Measurements from ENCODE around the gene NPTX1.

Gene NPTX1

DNA sequence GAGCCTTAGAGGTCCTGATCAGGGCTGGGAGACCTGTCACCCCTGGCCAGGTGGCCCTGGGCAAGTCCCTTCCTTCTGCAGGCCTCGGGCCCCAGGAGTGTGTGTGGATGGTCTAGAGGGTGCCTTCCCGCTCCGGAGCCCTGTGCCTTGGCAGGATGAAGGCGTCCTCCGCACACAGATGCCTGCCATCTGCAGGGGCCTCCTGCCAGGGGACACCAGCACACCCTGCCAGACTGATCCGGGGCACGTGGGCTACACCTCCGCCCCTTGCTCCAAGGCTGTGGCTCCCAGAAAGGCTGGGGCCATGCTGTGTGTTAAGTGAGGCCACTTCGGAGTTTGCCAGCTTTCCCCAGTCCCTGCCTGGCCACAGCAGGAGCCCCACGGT lies 30.7 kb downstream of the NPTX1 start:
- TF ChIP-seq, protein P1, sequence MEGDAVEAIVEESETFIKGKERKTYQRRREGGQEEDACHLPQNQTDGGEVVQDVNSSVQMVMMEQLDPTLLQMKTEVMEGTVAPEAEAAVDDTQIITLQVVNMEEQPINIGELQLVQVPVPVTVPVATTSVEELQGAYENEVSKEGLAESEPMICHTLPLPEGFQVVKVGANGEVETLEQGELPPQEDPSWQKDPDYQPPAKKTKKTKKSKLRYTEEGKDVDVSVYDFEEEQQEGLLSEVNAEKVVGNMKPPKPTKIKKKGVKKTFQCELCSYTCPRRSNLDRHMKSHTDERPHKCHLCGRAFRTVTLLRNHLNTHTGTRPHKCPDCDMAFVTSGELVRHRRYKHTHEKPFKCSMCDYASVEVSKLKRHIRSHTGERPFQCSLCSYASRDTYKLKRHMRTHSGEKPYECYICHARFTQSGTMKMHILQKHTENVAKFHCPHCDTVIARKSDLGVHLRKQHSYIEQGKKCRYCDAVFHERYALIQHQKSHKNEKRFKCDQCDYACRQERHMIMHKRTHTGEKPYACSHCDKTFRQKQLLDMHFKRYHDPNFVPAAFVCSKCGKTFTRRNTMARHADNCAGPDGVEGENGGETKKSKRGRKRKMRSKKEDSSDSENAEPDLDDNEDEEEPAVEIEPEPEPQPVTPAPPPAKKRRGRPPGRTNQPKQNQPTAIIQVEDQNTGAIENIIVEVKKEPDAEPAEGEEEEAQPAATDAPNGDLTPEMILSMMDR (IDR thresholded peaks at IDR 0.05; ENCODE audit: low read depth, low read length), result no peak
- DNase-seq (ENCODE audit: extremely low read depth, low read depth), result no peak

GRCh38 chr17:80445007-80445725 lies 31.2 kb downstream of the NPTX1 start:
- TF ChIP-seq, protein P1 (IDR thresholded peaks at IDR 0.05; ENCODE audit: low read depth, low read length), result no peak
- no peak for DNase-seq (ENCODE audit: extremely low read depth, low read depth)

DNA sequence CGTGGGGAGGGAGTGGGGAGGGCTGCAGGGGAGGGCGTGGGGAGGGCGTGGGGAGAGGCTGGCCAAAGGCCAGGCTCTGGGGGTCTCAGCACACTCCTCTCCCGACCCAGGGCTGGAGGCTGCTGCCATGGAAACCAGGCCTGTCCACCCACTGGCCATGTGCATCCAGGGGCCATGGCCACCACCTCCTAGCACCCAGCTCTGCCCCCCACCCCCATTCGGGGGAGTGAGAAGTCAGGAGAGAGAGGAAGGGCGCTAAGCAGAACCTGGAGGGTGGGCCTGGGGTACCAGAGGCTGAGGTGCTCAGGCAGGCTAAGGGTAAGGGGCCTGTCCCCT lies 31.8 kb downstream of the NPTX1 start:
- no peak for DNase-seq (ENCODE audit: extremely low read depth, low read depth)
- TF ChIP-seq, protein P1 (IDR thresholded peaks at IDR 0.05; ENCODE audit: low read depth, low read length), result no peak

DNA sequence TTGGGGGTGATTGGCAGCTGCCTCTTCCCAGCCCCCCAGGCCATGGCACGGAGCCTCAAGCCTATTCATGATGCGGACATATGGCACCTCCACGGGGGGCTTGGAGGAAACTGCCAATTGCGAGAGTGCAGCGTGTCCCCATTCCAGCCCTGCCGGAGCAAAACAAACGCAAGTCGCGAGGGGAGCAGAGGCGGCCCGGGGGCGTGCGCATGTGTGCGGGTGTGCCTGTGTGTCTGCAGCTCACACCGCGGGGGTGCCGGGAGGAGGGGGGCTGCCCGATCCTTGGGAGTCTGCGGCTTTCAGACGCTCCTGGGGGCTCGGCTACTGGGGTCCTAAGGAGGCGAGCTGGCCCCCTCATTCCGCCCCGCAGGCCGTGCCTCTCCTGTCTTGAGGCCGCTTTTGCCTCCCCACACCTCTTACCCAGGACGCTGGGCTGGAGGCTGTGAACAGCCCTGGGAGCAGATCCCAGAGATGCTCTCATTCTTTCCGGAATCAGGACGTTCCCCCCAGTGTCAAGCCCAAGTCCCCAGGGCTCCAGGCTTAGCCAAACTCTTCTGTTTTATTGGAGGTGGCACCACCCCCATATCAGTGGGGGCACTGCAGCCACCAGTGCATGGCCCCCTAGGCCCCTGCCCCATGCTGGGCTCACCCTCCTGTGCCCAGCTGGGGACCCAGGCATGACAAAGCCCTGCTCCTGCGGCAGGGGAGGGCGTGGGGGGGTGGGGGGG lies 32.3 kb downstream of the NPTX1 start:
- DNase-seq (ENCODE audit: extremely low read depth, low read depth), result no peak
- TF ChIP-seq, protein P1 (IDR thresholded peaks at IDR 0.05; ENCODE audit: low read depth, low read length), result no peak

DNA sequence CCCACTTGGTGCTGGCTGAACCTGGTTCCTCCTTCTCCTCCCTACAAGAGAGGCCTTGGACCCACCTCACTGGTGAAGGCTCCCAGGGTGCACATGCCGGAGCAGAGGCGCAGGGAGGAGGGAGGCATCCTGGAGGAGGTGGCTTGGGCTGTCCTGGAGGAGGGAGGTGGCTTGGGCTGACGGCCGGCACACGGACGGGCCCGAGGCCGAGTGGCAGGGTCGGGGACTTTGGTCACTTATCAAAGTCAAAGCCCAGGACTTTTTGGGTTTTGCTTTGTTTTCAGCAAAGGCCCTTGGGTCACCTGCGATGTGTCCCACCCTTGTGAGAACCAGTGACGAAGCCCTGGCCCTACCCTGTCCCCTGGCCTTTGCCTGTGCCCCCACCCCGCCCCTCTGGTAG lies 32.9 kb downstream of the NPTX1 start:
- TF ChIP-seq, protein P1 (IDR thresholded peaks at IDR 0.05; ENCODE audit: low read depth, low read length), result no peak
- DNase-seq (ENCODE audit: extremely low read depth, low read depth), result no peak

GRCh38 chr17:80442764-80443163 lies 33.6 kb downstream of the NPTX1 start:
- TF ChIP-seq, protein P1 (IDR thresholded peaks at IDR 0.05; ENCODE audit: low read depth, low read length), result no peak
- no peak for DNase-seq (ENCODE audit: extremely low read depth, low read depth)

DNA sequence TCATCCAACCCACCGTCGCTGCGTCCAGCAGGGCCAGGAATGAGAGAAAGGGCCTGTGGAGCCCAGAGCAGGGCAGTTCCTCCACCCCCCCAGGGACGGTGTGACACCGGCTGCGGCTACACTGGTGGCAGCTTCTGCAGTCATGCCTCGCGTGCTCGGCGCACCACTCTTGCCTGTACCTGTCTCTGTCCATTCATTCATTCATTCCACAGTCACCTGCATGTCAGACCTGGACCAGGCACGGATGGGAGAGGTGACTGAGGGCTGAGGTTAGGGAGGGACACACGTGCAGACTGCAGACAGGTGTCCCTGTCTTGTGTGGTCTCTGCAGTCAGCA lies 34.1 kb downstream of the NPTX1 start:
- TF ChIP-seq, protein P1 (IDR thresholded peaks at IDR 0.05; ENCODE audit: low read depth, low read length), result no peak
- DNase-seq (ENCODE audit: extremely low read depth, low read depth), result no peak

All from AG09319 (cell line).